SK-N-SH (cell line): ENCODE measurements around the gene EFCAB6. TPM values are rescaled to one million over a fixed set of nuclear protein-coding genes. Genes with fewer than 3 reads are reported as not detected.

Experiments
- CTCF ChIA-PET: fragments of 300-600, 350-600 bp; formaldehyde crosslinking; extraction: SDS; loops from one replicate; lab custom pipeline; 2021; lab: Yijun Ruan, JAX
- POLR2A ChIA-PET: fragments of 350-600 bp; sonication (Branson Sonifier 250); formaldehyde crosslinking; extraction: SDS; loops from one replicate; lab custom pipeline; 2020; ENCODE audit warnings: antibody characterized with exemption, inconsistent platforms; lab: Yijun Ruan, JAX
- DNase-seq: peaks from one replicate; pipeline ENCODE4 v3.0.0; 2012
- H2AFZ ChIP-seq: fragments of 200-600 bp; sonication (generic); 2 replicates; pipeline ENCODE4 v1.8.1; 2016; ENCODE audit warnings: antibody characterized with exemption, mild to moderate bottlenecking, low read depth
- H3F3A ChIP-seq: fragments of 200-600 bp; sonication (generic); replicated peaks from 2 replicates; pipeline ENCODE3; 2016; ENCODE audit warnings: antibody characterized with exemption, mild to moderate bottlenecking; ENCODE audit not compliant: insufficient read depth
- H3K27ac ChIP-seq, 2 experiments: fragments of 200-500 bp in 1 of 2; fragments of 200-600 bp in 1 of 2; sonication (Bioruptor generic) in 1 of 2; sonication (generic), shearing (Covaris generic) in 1 of 2; 2 replicates each; pipeline versions ENCODE4 v1.5.1 to v1.6.1; 2014 to 2016; ENCODE audit warnings: low read depth in 2 of 2, inconsistent platforms in 1 of 2, low read length in 1 of 2, mild to moderate bottlenecking in 1 of 2, mixed read lengths in 1 of 2
- H3K27me3 ChIP-seq: fragments of 200-600 bp; sonication (generic), shearing (Covaris generic); 2 replicates; pipeline ENCODE4 v1.6.1; 2016; ENCODE audit warnings: mixed run types; ENCODE audit not compliant: insufficient read depth
- H3K36me3 ChIP-seq, 2 experiments: fragments of 200-500 bp in 1 of 2; fragments of 200-600 bp in 1 of 2; sonication (Bioruptor generic) in 1 of 2; sonication (generic) in 1 of 2; replicated peaks in 1 of 2; 2 replicates each; pipeline versions ENCODE3 to v1.5.1; 2014 to 2016; ENCODE audit warnings: low read length in 1 of 2, mild to moderate bottlenecking in 1 of 2; ENCODE audit not compliant: insufficient read depth in 2 of 2, control insufficient read depth in 1 of 2
- H3K4me1 ChIP-seq, 2 experiments: fragments of 200-500 bp in 1 of 2; fragments of 200-600 bp in 1 of 2; sonication (Bioruptor generic) in 1 of 2; sonication (generic), shearing (Covaris generic) in 1 of 2; 2 replicates each; pipeline versions ENCODE4 v1.5.1 to v1.6.1; 2014 to 2016; ENCODE audit warnings: low read depth in 1 of 2, low read length in 1 of 2, mixed run types in 1 of 2; ENCODE audit not compliant: insufficient read depth in 2 of 2, control insufficient read depth in 1 of 2
- H3K4me2 ChIP-seq: fragments of 200-600 bp; sonication (generic), shearing (Covaris generic); 2 replicates; pipeline ENCODE4 v1.6.1; 2017; ENCODE audit warnings: mixed run types
- H3K4me3 ChIP-seq, 2 experiments: fragments of 200-500 bp in 1 of 2; fragments of 200-600 bp in 1 of 2; sonication (Bioruptor generic) in 1 of 2; sonication (generic), shearing (Covaris generic) in 1 of 2; 2 replicates each; pipeline versions ENCODE4 v1.5.1 to v1.8.1; 2014 to 2016; ENCODE audit warnings: low read depth in 2 of 2, inconsistent platforms in 1 of 2, low read length in 1 of 2, mild to moderate bottlenecking in 1 of 2, mixed read lengths in 1 of 2, moderate library complexity in 1 of 2
- H3K79me2 ChIP-seq: fragments of 200-600 bp; sonication (generic); 2 replicates; pipeline ENCODE4 v1.8.1; 2017; ENCODE audit warnings: mild to moderate bottlenecking; ENCODE audit not compliant: insufficient read depth
- H3K9ac ChIP-seq: fragments of 200-600 bp; sonication (generic); 2 replicates; pipeline ENCODE4 v1.6.1; 2017; ENCODE audit warnings: mixed run types
- H3K9me2 ChIP-seq: fragments of 200-600 bp; sonication (generic); 2 replicates; pipeline ENCODE4 v1.6.1; 2017; ENCODE audit warnings: mixed run types
- H3K9me3 ChIP-seq: fragments of 200-600 bp; sonication (generic); 2 replicates; pipeline ENCODE4 v1.6.1; 2017; ENCODE audit warnings: mixed run types, mild to moderate bottlenecking, moderate library complexity
- H4K20me1 ChIP-seq: fragments of 200-600 bp; sonication (generic); 2 replicates; pipeline ENCODE4 v1.6.1; 2017; ENCODE audit warnings: mild to moderate bottlenecking, mixed run types; ENCODE audit not compliant: insufficient read depth
- RXRA ChIP-seq: IDR thresholded peaks from 2 replicates; pipeline ENCODE4 v1.4.0; 2012; ENCODE audit warnings: low read depth, mild to moderate bottlenecking, borderline replicate concordance
- TCF12 ChIP-seq: IDR thresholded peaks from 2 replicates; pipeline ENCODE4 v1.4.0; 2012
- WGBS: methylation state at CpG from one replicate; pipeline ENCODE4 v1.1.6; 2017; ENCODE audit warnings: low lambda C conversion rate; 5-methylcytosine and 5-hydroxymethylcytosine counted together
- polyA plus RNA-seq, 3 experiments: library from polyadenylated mRNA; depleted of rRNA; stranded (reverse); fragments of >200 nt; gene quantifications; 2 replicates each; pipeline ENCODE4 v1.2.3, GENCODE V29; 2012
- TF ChIP-seq, protein P1 (sequence below): fragments of 150-350 bp; IDR thresholded peaks from 2 replicates; pipeline ENCODE4 v1.6.1; 2017; ENCODE audit warnings: antibody characterized with exemption, low read length, low read depth, borderline replicate concordance
- TF ChIP-seq, protein P2 (sequence below): IDR thresholded peaks from 2 replicates; pipeline ENCODE4 v1.4.0; 2012; ENCODE audit warnings: low read depth, borderline replicate concordance
- TF ChIP-seq, protein P3 (sequence below): IDR thresholded peaks from 2 replicates; pipeline ENCODE4 v1.6.1; 2012; ENCODE audit warnings: mild to moderate bottlenecking, low read depth, low read length, moderate library complexity

Gene EFCAB6
- polyA plus RNA-seq, 1 of the 3 experiments (the other 2 are of a cell fraction) = 0.46 TPM

DNA sequence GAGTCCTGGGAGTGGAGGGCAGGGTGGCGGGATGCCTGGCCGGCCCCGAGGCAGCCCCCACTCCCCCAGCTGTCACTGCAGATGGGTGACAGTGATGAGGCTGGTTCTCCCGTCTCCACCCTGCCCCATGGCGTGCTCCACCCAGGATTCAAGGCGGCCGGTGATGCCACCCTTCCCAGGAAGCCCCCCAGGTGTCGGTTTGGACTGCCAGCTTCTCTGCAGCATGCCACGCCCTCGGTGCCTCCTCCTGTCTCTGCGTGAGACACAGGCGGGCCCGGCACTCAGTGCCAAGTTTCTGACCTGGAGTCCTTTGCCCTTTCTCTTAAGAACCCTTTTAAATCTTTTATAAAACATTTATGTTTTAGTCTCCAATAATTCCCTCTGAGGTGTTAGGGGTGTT lies 328.8 kb downstream of the EFCAB6 start:
- H3K27ac ChIP-seq = no peak overlapping the region
- H3K4me1 ChIP-seq = no peaks in the 10 kb centered on the region; a peak in 1 of 4 replicates
- no peak for DNase-seq
- H2AFZ ChIP-seq = no peak overlapping the region
- H3K9me3 ChIP-seq = no peaks in the 10 kb centered on the region
- H3K36me3 ChIP-seq = no peaks in the 10 kb centered on the region
- H3K4me3 ChIP-seq = no peak overlapping the region
- WGBS = 90% methylated on average over 5 of the region's 13 CpGs
- no peak overlapping the region for H3K4me2 ChIP-seq
- no peaks in the 10 kb centered on the region for H4K20me1 ChIP-seq
- CTCF ChIA-PET = no interaction called here
- POLR2A ChIA-PET = no interaction called here
- no peaks in the 10 kb centered on the region for H3K79me2 ChIP-seq
- H3F3A ChIP-seq = no peaks in the 10 kb centered on the region
- H3K9me2 ChIP-seq = no peaks in the 10 kb centered on the region
- no peak overlapping the region for H3K9ac ChIP-seq
- H3K27me3 ChIP-seq = no peaks in the 10 kb centered on the region
- TF ChIP-seq, protein P1, sequence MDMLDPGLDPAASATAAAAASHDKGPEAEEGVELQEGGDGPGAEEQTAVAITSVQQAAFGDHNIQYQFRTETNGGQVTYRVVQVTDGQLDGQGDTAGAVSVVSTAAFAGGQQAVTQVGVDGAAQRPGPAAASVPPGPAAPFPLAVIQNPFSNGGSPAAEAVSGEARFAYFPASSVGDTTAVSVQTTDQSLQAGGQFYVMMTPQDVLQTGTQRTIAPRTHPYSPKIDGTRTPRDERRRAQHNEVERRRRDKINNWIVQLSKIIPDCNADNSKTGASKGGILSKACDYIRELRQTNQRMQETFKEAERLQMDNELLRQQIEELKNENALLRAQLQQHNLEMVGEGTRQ = no peak
- no peak for TF ChIP-seq TCF12

DNA sequence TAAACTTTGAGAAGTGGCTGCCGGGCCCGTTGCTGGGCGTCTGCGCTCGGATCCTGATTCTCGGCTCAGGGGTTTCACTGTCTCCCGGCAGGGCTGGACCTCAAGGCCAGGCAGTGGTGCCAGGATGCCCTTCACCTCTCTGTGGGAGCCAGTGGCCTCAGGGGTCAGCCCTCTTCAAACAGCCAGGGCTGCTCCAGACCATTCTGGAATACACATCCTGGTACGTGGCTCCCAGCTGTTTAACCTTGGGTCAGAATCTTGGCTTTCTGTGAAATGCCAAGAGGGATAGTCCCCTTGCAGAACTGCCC lies 329.8 kb downstream of the EFCAB6 start:
- ChIA-PET POLR2A (no interaction called here), CTCF (no interaction called here)
- Histone ChIP-seq H3K27me3 (no peaks in the 10 kb centered on the region), H3K9ac (no peak overlapping the region), H3K36me3 (no peaks in the 10 kb centered on the region), H3K4me2 (no peak overlapping the region), H3K9me2 (no peaks in the 10 kb centered on the region), H3K4me3 (no peak overlapping the region), H3K27ac (no peak overlapping the region), H3K79me2 (no peaks in the 10 kb centered on the region), H3K4me1 (no peaks in the 10 kb centered on the region), H2AFZ (no peak overlapping the region), H4K20me1 (no peaks in the 10 kb centered on the region), H3F3A (no peaks in the 10 kb centered on the region), H3K9me3 (no peaks in the 10 kb centered on the region)
- TF ChIP-seq, protein P2, sequence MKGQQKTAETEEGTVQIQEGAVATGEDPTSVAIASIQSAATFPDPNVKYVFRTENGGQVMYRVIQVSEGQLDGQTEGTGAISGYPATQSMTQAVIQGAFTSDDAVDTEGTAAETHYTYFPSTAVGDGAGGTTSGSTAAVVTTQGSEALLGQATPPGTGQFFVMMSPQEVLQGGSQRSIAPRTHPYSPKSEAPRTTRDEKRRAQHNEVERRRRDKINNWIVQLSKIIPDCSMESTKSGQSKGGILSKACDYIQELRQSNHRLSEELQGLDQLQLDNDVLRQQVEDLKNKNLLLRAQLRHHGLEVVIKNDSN = no peak
- TF ChIP-seq, protein P3, sequence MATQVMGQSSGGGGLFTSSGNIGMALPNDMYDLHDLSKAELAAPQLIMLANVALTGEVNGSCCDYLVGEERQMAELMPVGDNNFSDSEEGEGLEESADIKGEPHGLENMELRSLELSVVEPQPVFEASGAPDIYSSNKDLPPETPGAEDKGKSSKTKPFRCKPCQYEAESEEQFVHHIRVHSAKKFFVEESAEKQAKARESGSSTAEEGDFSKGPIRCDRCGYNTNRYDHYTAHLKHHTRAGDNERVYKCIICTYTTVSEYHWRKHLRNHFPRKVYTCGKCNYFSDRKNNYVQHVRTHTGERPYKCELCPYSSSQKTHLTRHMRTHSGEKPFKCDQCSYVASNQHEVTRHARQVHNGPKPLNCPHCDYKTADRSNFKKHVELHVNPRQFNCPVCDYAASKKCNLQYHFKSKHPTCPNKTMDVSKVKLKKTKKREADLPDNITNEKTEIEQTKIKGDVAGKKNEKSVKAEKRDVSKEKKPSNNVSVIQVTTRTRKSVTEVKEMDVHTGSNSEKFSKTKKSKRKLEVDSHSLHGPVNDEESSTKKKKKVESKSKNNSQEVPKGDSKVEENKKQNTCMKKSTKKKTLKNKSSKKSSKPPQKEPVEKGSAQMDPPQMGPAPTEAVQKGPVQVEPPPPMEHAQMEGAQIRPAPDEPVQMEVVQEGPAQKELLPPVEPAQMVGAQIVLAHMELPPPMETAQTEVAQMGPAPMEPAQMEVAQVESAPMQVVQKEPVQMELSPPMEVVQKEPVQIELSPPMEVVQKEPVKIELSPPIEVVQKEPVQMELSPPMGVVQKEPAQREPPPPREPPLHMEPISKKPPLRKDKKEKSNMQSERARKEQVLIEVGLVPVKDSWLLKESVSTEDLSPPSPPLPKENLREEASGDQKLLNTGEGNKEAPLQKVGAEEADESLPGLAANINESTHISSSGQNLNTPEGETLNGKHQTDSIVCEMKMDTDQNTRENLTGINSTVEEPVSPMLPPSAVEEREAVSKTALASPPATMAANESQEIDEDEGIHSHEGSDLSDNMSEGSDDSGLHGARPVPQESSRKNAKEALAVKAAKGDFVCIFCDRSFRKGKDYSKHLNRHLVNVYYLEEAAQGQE = no peak
- TF ChIP-seq RXRA = no peak
- no peak for DNase-seq
- WGBS = 91% methylated on average over 4 of the region's 8 CpGs
